ENCODE measurements around the gene RALGPS2.
"Not testable (repeated sequence)": the region's sequence is repeated elsewhere in the genome, so short reads cannot be mapped to it uniquely, and the experiment has no call there.

RALGPS2 gene

DNA sequence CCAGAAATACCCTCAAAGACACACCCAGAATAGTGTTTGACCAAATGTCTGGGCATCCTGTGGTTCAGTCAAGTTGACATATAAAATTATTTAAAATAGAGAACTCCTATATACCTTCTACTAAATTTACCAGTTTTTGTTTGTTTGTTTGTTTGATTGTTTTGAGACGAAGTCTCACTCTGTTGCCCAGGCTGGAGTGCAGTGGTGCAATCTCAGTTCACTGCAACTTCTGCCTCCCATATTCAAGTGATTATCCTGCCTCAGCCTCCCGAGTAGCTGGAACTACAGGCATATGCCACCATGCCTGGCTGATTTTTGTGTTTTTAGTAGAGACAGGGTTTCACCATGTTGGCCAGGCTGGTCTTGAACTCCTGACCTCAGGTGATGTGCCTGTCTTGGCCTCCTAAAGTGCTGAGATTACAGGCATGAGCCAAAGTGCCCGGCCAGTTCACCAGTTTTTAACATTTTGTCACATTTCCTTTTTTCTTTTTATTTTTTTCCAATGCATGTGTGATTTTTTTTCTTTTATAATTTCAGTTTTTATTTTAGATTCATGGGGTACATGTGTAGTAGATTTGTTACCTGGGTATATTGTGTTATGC is 29.7 kb downstream of the RALGPS2 start:
- not testable (repeated sequence) for DNase-seq (ENCODE audit: low read depth); H3K4me3 ChIP-seq (ENCODE audit: low read depth, low read length)

DNA sequence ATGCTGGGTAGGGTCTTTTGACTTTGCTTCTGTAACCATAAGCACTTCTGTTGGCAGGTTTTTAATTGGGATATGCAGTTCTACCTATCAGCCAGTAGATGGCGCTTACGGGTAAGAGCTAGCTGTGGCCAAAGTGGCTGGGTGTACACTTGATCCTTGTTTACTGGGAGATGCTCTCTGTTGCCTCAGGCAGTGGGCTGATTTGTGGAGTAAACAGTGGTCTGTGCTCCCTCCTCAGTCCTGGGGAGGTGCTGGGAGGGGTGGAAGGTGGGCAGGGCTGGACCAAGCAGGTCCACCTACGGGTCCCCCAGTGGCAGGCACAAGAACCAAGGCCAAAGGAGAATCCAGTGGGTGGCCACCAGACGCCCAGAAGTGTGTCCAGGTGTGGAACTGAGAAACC is 43.4 kb downstream of the RALGPS2 start:
- no peak overlapping the region for H3K4me3 ChIP-seq (ENCODE audit: low read depth, low read length)

DNA sequence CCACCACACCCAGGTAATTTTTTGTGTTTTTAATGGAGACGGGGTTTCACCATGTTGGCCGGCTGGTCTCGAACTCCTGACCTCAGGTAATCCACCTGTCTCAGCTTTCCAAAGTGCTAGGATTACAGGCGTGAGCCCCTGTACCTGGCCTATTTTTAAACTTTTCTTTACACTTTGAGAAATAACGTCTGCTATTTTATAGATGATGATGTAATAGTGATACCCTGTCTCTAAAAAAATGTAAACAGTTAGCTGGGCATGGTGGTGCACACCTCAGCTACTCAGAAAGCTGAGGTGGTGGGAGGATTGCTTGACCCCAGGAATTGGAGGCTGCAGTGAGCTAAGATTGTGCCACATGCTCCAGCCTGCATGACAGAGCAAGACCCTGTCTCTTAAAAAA is 47.9 kb downstream of the RALGPS2 start:
- DNase-seq (ENCODE audit: low read depth): no peak
- no peak overlapping the region for H3K4me3 ChIP-seq (ENCODE audit: low read depth, low read length)

More for the DNA sequence above, 43.4 kb downstream of the RALGPS2 start:
- no peak for DNase-seq (ENCODE audit: low read depth)

DNA sequence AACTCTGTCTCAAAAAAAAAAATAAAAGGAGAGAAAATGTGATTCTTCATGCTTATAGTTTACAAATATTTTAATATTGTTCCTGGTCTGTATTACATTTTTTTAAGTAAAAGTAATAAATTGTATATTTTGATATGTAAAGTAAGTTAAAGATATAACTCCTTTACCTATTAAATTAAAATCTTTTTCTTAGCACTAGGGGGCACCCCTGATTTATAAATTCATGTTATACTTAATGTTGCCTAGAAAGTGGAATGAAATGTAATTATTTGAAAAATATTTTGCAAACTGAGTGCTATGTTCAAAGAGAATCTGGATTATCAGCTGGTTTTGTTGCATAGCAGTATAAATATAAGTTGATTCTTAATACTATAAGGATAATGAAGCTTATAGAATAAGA is 49.2 kb downstream of the RALGPS2 start:
- peak; percentile 2 for DNase-seq (ENCODE audit: low read depth)

DNA sequence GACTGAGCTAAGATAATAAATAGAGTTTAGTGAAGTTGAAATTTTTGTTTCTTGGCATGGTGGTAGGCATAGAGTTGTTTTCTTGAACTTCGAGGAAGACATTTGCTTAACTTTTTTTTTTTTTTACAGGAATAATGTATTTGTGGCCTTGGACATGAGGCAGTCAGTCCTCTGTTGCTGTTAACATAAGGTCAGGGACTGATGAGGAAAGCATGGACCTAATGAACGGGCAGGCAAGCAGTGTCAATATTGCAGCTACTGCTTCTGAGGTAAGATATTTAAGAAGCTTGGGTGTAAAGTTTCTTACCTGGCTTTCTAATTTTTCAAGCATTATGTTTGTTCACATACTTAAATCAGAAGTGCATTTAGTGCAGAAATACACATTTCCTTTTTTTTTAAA is 51.5 kb downstream of the RALGPS2 start:
- DNase-seq (ENCODE audit: low read depth): no peak
- no peak overlapping the region for H3K4me3 ChIP-seq (ENCODE audit: low read depth, low read length)

More for the DNA sequence above, 49.2 kb downstream of the RALGPS2 start:
- H3K4me3 ChIP-seq (ENCODE audit: low read depth, low read length): no peak overlapping the region

DNA sequence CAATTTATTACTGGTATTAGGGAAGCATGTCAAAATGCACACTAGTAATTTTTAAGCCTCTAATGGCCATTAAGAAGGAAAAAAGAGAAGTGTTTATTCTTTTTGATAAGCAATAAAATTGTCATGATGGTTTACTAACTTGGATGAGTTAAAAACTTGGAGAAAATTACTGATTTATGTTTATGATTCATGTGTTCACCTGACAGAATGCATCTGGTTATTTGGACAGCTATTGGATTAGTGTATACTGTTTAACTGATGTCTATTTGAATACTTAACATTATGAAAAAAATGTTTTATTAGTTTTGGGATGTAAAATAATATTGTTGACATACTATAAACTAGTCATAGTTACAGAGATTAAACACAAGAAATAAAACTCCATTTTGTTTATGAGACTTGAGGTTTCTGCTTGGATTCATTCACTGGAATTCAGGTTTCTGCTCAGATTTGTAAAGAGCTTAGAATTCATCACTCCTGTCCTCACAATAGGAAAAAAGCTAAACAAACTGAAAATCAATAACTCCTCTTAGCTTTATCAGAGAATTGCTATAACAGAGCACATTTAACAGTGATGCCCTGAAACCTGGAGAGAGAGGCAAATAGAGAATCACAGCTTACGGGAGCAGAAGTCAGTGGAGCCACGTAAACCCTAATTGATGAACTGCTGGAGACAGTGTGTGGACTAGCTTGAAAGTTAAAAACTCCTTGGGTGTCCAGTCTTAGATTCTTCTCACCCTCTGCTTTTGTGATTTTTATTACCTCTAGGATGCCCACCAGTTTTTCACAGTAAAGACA is 56.7 kb downstream of the RALGPS2 start:
- no peak overlapping the region for H3K4me3 ChIP-seq (ENCODE audit: low read depth, low read length)
- no peak for DNase-seq (ENCODE audit: low read depth)

DNA sequence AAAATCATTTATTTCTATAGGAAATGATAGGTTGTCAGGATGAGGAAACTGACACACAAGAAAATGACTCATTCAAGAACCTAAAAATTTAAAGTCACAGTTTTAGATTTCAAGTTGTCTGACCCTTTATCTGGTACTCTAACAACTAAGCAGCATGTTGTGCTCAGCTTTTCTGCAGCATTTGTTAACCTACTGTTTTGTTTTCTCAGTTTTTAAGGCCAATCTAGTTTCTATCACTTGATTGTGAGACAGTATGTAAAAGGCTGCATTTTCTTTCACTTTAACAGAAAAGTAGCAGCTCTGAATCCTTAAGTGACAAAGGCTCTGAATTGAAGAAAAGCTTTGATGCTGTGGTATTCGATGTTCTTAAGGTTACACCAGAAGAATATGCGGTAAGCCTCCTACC is 59.1 kb downstream of the RALGPS2 start:
- DNase-seq (ENCODE audit: low read depth): no peak
- no peak overlapping the region for H3K4me3 ChIP-seq (ENCODE audit: low read depth, low read length)

DNA sequence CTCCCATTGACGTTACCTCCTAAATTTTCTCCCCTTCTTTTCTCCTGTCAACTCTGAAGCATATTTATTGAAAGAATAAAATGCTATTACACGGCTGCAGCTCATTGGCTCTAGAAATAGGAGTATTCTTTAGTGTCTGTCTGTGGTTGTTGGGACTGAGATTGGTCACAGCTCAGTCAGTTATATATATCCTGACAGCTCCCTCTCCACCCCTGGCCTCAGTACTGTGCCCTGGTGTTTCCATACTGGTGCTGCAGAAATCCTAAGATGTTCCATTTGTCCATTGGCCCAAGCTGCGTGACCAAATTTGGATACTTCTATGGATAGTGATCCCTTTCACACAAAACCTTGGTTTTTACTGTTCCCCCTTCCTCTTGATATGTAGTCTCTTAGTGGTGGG is 67.3 kb downstream of the RALGPS2 start:
- no peak overlapping the region for H3K4me3 ChIP-seq (ENCODE audit: low read depth, low read length)
- no peak for DNase-seq (ENCODE audit: low read depth)

DNA sequence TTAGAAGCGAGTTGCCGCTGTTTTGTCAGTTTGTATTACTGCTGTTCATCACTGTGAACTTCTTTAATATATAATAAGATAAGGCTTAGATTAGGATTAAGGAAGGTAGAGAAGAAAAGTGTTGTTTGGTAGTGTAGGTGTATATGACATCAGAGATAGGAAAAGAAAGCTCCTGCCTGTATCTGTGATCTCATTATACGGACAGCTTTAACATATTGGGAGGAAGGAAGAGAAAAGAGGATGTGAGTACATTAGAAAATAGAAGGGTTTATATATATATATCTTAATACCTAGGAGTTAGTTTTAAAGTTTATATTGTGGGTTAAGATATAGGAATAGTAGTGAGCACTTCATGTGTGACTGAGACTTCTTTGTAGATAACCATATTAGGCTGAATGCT is 71.0 kb downstream of the RALGPS2 start:
- no peak overlapping the region for H3K4me3 ChIP-seq (ENCODE audit: low read depth, low read length)
- no peak for DNase-seq (ENCODE audit: low read depth)

DNA sequence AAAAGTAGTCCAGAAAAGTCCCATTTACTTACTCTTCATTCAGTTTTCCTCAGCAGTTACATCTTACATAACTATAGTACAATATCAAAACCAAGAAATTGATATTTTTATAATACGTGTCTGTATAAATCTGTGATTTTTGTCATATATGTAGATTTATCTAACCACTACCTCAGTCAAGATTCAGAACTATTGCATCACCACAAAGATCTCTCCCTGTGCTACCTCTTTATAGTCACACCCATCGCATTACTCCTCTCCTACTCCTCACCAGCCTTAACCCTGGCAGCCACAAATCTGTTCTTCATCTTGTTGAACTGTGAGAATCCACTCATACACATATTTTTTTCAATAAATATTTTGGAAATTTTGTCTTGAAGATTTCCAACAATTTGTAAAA is 72.5 kb downstream of the RALGPS2 start:
- DNase-seq (ENCODE audit: low read depth): no peak

DNA sequence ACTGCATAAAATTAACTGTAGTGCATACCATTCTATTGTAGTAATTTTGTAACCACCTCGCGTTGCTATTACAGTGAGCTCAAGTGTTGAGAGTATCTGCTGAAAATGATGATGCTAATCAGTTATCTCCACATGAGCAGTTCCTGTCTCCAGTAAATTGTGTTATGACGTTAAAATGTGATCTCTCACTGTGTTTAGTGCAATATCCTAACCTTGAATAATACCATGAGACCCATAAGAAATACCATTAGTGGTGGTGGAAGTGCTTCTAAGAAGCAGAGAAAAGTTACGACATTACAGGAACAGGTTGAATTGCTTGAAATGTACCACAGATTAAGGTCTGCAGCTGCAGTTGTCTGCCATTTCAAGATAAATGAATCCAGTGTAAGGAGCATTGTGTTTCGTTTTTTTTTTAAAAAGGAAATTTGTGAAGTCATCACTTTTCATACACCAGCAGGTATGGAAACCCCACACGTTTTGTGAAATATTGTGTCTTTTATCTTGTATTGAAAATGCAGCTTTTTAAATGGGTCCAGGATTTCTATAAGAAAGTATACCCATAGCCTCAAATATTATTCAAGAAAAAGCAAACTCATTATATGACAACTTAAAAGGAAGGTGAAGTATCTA is 73.3 kb downstream of the RALGPS2 start:
- H3K4me3 ChIP-seq (ENCODE audit: low read depth, low read length): no peak overlapping the region
- DNase-seq (ENCODE audit: low read depth): no peak

More for the DNA sequence above, 72.5 kb downstream of the RALGPS2 start:
- no peak overlapping the region for H3K4me3 ChIP-seq (ENCODE audit: low read depth, low read length)

DNA sequence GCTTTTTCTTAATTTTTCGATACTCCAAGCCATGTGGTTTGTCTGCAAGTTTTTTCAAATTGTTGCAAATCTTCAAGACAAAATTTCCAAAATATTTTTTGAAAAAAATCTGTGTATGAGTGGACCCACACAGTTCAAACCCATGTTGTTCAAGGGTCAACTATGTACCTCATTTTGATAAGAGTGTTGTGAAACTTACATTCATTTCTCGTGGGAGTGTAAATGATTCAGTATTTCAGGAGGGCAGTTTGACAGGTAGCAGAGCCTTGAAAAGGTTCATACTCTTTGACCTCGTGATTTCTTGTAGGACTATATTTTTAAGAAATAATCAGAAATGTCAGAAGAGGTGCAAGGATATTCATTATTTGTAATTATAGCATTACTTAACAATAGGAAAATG is 77.8 kb downstream of the RALGPS2 start:
- DNase-seq (ENCODE audit: low read depth): no peak
- H3K4me3 ChIP-seq (ENCODE audit: low read depth, low read length): no peak overlapping the region

DNA sequence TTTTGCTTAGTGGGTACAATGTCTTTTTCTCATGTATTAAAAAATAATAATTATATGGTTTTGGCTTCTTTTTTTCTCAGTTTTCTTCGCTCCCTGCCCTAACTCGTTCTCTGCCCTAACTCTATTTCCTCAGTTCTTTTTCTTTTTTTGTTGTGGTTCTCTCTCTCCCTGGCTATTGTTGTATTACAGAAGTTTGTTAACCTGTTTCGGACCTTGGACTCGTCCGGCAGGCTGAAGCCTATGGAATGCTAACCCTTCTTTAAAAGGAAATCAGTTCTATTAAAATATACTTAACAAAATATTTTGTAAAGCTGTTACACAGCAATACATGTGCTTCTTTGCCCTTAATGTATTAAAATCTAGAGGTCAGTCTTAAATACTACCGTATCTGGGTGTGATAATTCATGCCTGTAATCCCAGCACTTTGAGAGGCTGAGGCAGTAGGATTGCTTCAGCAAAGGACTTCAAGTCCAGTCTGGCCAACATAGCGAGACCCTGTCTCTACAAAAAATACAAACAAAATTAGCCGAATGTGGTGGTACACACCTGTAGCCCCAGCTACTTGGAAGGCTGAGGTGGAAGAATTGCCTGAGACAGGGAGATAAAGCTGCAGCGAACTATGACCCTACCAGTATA is 81.7 kb downstream of the RALGPS2 start:
- DNase-seq (ENCODE audit: low read depth): no peak
- H3K4me3 ChIP-seq (ENCODE audit: low read depth, low read length): no peak overlapping the region

DNA sequence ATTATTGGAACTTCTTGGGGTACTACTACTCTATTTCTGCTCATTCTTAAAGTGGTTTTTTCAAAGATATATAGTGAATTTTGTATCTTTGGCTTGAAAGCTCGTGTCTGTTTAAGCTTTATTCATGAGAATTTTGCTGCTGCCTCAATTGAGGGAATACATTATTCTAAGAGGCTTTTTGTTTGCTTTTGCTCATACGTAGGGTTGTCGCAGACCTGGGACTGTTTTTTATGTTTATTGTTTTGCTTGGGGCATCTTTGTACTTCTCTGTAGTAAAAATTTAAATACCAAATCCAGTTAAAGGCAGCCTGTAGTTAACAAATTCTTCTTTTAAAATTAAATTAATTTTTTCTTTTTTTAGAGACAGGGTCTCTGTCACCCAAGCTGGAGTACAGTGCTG is 83.5 kb downstream of the RALGPS2 start:
- H3K4me3 ChIP-seq (ENCODE audit: low read depth, low read length): no peak overlapping the region

DNA sequence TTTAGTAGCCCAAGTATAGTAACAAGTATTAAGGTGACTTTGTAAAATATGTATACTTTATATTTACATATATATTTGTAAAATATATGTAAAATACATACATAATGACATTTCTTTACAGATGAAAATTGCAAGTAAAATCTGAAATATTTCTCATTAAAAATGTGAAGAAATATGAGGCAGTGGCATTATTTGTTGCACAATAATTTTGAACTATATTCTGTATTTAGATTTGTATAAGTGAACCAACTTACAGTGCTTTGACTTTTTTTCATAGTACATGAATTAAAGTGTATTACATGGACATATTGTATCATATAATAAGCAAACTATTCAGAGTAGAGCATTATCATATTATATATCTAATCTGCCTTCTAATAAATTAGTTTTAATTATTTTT is 85.5 kb downstream of the RALGPS2 start:
- DNase-seq (ENCODE audit: low read depth): no peak
- no peak overlapping the region for H3K4me3 ChIP-seq (ENCODE audit: low read depth, low read length)

More for the DNA sequence above, 83.5 kb downstream of the RALGPS2 start:
- DNase-seq (ENCODE audit: low read depth): no peak

DNA sequence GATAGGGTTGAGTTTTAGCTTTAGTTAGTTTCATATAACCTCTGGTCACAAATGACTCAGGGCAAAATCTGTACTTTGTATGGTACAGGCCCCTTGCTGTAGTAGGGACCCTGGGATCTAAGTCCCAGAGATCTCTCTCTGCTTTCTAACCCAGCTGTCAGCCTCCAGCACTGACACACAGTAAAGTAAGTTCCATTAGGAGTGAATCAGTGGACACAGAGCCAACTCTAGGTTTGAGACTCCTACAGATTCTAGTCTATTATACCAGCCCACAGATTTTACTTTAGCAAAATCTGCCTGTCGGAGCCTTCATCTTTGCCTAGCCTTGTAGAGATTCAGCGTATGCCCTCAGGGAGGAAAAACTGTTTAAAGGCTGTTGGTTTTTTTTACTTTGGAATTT is 93.4 kb downstream of the RALGPS2 start:
- H3K4me3 ChIP-seq (ENCODE audit: low read depth, low read length): no peak overlapping the region
- DNase-seq (ENCODE audit: low read depth): peak; percentile 11

DNA sequence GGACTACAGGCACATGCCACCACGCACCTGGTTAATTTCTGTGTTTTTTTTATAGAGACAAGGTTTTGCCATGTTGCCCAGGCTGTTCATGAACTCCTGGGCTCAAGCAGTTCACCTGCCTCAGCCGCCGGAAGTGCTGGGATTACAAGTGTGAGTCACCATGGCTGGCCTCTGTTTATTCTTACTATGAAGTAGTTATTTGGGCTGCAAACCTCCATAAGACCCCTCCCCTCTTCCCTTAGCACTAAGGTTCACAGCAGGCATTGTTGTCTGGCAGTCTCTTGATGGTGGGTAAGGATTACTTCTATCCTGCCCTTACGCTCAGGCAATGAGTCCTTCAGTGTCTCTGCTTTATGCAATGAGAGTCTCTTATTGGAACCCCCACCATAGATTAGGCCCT is 94.1 kb downstream of the RALGPS2 start:
- no peak overlapping the region for H3K4me3 ChIP-seq (ENCODE audit: low read depth, low read length)
- DNase-seq (ENCODE audit: low read depth): no peak

DNA sequence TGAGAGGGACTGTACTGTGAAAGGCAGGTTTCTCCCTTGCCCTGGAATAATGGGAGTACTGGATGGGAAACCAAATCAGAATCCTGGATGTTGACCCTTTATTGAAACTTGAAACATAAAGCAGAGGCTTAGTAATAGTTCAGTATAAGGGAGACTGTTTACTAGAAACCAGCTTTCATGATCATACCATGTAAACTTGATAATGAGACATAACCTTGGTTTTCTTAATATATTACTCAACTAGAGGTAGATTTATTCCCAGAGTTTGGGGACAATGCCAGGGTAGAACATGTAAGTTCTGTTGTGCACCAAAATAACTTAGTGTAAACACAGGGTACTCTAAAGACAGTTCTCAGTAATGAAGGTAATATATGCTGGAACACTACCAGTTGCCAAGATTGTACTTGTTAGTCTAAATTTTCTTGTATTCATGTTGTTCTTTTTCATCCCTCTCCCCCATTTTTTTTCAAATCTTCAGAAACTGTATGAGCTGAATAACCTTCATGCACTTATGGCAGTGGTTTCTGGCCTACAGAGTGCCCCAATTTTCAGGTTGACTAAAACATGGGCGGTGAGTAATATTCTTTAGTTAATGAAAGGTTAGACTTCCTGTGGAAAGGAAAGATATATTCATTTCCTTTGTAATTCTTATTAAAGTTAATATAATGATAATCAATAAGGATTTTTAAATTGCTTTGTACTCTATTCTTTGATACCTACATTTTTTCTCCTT is 96.3 kb downstream of the RALGPS2 start:
- no peak for DNase-seq (ENCODE audit: low read depth)
- no peak overlapping the region for H3K4me3 ChIP-seq (ENCODE audit: low read depth, low read length)

DNA sequence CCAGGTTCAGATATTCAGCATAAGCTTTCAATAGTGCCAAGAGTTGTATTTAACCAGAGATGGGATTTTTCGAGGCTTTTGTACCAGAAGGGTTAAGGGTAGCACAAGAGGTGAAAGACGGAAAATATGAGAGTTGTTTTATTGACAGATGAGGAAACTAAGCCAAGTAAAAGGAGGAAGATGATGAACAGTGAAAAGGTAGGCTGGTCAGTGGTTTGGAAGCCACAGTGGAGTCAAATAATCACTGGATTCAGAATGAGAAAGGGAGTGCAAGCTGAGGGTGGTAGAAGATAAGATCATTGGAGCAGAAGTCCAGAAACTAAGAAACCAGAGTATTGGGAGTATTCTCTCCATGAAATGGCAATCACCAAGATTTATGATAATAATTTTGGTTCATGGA is 100.1 kb downstream of the RALGPS2 start:
- no peak overlapping the region for H3K4me3 ChIP-seq (ENCODE audit: low read depth, low read length)
- no peak for DNase-seq (ENCODE audit: low read depth)

DNA sequence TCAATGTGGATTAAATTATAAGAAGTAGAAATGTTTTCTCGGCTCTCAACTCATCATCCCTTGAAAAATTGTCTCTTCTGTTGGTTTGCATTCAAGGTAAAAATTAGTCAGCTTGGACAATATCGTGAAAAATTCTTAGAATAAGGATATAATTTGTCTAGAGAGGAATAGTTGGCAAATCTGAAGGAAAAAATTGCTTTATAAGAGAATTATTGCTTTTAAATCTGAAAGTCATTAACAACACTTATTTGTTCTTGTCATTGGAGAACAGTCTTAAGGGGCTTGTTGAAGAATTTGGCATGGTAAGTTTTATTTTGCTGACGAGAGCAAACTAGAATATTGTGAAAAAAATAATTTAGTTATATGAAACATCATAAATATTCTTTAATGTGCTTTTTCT is 119.4 kb downstream of the RALGPS2 start:
- DNase-seq (ENCODE audit: low read depth): no peak
- H3K4me3 ChIP-seq (ENCODE audit: low read depth, low read length): no peak overlapping the region

Measured in skeletal muscle cell (primary cell).